ENCODE results near the gene VSTM2L. TPM values are rescaled to one million over a fixed set of nuclear protein-coding genes. Genes with fewer than 3 reads are reported as not detected.
A peak's percentile ranks its signal among the peaks of the same experiment; 100 is the strongest.

VSTM2L gene
- total and polyA plus RNA-seq, 2 of the 13 experiments (the other 11 are each of a cell fraction or from before 2014, with no cell fraction given): not detected

DNA sequence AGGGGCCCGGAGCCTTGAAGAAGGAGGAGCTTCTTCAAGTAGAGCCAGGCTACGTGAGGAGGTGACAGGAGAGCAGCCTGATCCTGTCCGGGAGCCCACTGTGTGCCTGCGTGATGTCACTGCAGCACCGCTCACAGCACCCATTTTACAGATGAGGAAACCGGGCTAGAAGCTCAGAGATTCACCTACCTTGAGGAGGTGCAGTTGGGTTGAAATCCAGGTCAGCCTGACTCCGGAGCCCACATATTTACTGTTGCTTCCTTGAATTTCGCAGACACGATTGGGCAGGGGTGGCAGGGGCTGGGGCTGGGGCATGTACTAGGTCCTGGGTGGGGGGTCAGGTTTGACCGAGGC is 12.5 kb downstream of the VSTM2L start (continued):
- TF ChIP-seq, protein P1, sequence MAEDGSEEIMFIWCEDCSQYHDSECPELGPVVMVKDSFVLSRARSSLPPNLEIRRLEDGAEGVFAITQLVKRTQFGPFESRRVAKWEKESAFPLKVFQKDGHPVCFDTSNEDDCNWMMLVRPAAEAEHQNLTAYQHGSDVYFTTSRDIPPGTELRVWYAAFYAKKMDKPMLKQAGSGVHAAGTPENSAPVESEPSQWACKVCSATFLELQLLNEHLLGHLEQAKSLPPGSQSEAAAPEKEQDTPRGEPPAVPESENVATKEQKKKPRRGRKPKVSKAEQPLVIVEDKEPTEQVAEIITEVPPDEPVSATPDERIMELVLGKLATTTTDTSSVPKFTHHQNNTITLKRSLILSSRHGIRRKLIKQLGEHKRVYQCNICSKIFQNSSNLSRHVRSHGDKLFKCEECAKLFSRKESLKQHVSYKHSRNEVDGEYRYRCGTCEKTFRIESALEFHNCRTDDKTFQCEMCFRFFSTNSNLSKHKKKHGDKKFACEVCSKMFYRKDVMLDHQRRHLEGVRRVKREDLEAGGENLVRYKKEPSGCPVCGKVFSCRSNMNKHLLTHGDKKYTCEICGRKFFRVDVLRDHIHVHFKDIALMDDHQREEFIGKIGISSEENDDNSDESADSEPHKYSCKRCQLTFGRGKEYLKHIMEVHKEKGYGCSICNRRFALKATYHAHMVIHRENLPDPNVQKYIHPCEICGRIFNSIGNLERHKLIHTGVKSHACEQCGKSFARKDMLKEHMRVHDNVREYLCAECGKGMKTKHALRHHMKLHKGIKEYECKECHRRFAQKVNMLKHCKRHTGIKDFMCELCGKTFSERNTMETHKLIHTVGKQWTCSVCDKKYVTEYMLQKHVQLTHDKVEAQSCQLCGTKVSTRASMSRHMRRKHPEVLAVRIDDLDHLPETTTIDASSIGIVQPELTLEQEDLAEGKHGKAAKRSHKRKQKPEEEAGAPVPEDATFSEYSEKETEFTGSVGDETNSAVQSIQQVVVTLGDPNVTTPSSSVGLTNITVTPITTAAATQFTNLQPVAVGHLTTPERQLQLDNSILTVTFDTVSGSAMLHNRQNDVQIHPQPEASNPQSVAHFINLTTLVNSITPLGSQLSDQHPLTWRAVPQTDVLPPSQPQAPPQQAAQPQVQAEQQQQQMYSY (CRISPR knock-in tag; IDR thresholded peaks at IDR 0.05): peak; percentile 80; the same call in 1 of the 2 replicates
- 0 out of 2 replicates have a peak, but pooled peaks have one; percentile 17 for TF ChIP-seq SPEN (CRISPR knock-in tag; IDR thresholded peaks at IDR 0.05; ENCODE audit: low read depth)
- TF ChIP-seq ZNF619 (CRISPR knock-in tag; IDR thresholded peaks at IDR 0.05): no peak
- TF ChIP-seq, protein P2, sequence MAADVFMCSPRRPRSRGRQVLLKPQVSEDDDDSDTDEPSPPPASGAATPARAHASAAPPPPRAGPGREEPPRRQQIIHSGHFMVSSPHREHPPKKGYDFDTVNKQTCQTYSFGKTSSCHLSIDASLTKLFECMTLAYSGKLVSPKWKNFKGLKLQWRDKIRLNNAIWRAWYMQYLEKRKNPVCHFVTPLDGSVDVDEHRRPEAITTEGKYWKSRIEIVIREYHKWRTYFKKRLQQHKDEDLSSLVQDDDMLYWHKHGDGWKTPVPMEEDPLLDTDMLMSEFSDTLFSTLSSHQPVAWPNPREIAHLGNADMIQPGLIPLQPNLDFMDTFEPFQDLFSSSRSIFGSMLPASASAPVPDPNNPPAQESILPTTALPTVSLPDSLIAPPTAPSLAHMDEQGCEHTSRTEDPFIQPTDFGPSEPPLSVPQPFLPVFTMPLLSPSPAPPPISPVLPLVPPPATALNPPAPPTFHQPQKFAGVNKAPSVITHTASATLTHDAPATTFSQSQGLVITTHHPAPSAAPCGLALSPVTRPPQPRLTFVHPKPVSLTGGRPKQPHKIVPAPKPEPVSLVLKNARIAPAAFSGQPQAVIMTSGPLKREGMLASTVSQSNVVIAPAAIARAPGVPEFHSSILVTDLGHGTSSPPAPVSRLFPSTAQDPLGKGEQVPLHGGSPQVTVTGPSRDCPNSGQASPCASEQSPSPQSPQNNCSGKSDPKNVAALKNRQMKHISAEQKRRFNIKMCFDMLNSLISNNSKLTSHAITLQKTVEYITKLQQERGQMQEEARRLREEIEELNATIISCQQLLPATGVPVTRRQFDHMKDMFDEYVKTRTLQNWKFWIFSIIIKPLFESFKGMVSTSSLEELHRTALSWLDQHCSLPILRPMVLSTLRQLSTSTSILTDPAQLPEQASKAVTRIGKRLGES (CRISPR knock-in tag; IDR thresholded peaks at IDR 0.05; ENCODE audit: borderline replicate concordance): no peak
- TF ChIP-seq, protein P3, sequence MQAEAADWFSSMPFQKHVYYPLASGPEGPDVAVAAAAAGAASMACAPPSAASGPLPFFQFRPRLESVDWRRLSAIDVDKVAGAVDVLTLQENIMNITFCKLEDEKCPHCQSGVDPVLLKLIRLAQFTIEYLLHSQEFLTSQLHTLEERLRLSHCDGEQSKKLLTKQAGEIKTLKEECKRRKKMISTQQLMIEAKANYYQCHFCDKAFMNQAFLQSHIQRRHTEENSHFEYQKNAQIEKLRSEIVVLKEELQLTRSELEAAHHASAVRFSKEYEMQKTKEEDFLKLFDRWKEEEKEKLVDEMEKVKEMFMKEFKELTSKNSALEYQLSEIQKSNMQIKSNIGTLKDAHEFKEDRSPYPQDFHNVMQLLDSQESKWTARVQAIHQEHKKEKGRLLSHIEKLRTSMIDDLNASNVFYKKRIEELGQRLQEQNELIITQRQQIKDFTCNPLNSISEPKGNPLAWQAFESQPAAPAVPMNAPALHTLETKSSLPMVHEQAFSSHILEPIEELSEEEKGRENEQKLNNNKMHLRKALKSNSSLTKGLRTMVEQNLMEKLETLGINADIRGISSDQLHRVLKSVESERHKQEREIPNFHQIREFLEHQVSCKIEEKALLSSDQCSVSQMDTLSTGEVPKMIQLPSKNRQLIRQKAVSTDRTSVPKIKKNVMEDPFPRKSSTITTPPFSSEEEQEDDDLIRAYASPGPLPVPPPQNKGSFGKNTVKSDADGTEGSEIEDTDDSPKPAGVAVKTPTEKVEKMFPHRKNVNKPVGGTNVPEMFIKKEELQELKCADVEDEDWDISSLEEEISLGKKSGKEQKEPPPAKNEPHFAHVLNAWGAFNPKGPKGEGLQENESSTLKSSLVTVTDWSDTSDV (CRISPR knock-in tag; IDR thresholded peaks at IDR 0.05): no peak
- TF ChIP-seq, protein P4, sequence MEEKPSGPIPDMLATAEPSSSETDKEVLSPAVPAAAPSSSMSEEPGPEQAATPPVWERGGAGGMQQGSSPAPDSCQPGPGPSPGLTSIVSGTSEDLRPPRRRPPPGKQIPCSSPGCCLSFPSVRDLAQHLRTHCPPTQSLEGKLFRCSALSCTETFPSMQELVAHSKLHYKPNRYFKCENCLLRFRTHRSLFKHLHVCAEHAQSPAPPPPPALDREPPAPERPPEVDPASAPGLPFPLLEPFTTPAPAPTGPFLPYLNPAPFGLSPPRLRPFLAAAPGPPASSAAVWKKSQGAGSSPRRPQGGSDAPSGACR (CRISPR knock-in tag; IDR thresholded peaks at IDR 0.05): no peak
- no peak for TF ChIP-seq TRIM24 (CRISPR knock-in tag; IDR thresholded peaks at IDR 0.05)
- TF ChIP-seq ZNF746 (CRISPR knock-in tag; IDR thresholded peaks at IDR 0.05): 0 out of 2 replicates have a peak, but pooled peaks have one; percentile 32
- 0 out of 2 replicates have a peak, but pooled peaks have one; percentile 26 for TF ChIP-seq SALL2 (CRISPR knock-in tag; IDR thresholded peaks at IDR 0.05)
- TF ChIP-seq ISL2 (CRISPR knock-in tag; IDR thresholded peaks at IDR 0.05): no peak
- TF ChIP-seq DNMT1 (CRISPR knock-in tag; IDR thresholded peaks at IDR 0.05): 0 out of 2 replicates have a peak, but pooled peaks have one; percentile 47

All from HepG2 (cell line).